SK-N-SH treated with all-trans-retinoic acid at 6 μM for 48 hours (cell line): ENCODE measurements around the gene TFAP2A.

Experiments
- ATAC-seq: fragments of 200-7000 bp; cut with Tn5 transposase; 3 replicates; pipeline ENCODE4 v1.9.1; 2020; ENCODE audit warnings: mild to moderate bottlenecking, moderate library complexity
- ARNTL ChIP-seq: fragments of 450-650 bp; formaldehyde crosslinking; IDR thresholded peaks from 2 replicates; pipeline ENCODE4 v1.5.0; 2020; ENCODE audit warnings: low read depth, mild to moderate bottlenecking, moderate library complexity, borderline replicate concordance
- BACH2 ChIP-seq: fragments of 250-450 bp; sonication (Bioruptor Pico); IDR thresholded peaks from 2 replicates; pipeline ENCODE4 v1.9.0; 2021; ENCODE audit warnings: mild to moderate bottlenecking, borderline replicate concordance
- CREB5 ChIP-seq: fragments of 250-450 bp; sonication (Bioruptor Pico); IDR thresholded peaks from 2 replicates; pipeline ENCODE4 v1.5.1; 2020; ENCODE audit warnings: low read depth, mild to moderate bottlenecking, moderate library complexity
- CSDC2 ChIP-seq: fragments of 250-450 bp; sonication (Bioruptor Pico); IDR thresholded peaks from 2 replicates; pipeline ENCODE4 v1.5.0; 2020; ENCODE audit warnings: mild to moderate bottlenecking, moderate library complexity
- CSRNP3 ChIP-seq: fragments of 250-450 bp; sonication (Bioruptor Pico); IDR thresholded peaks from 2 replicates; pipeline ENCODE4 v1.5.1; 2021; ENCODE audit warnings: mild to moderate bottlenecking, moderate library complexity
- ESRRG ChIP-seq: fragments of 250-450 bp; sonication (Bioruptor Pico); IDR thresholded peaks from 2 replicates; pipeline ENCODE4 v1.6.1; 2021; ENCODE audit warnings: mild to moderate bottlenecking
- GLIS3 ChIP-seq: fragments of 250-450 bp; sonication (Bioruptor Pico); IDR thresholded peaks from 2 replicates; pipeline ENCODE4 v1.5.0; 2020; ENCODE audit warnings: mild to moderate bottlenecking, moderate library complexity
- ISL1 ChIP-seq: fragments of 250-450 bp; sonication (Bioruptor Pico); IDR thresholded peaks from 2 replicates; pipeline ENCODE4 v2.1.2; 2022; ENCODE audit warnings: mild to moderate bottlenecking, moderate library complexity
- OSR1 ChIP-seq: fragments of 250-450 bp; sonication (Bioruptor Pico); IDR thresholded peaks from 2 replicates; pipeline ENCODE4 v1.8.0; 2022; ENCODE audit warnings: moderate library complexity, mild to moderate bottlenecking, inconsistent platforms
- PATZ1 ChIP-seq: fragments of 250-450 bp; sonication (Bioruptor Pico); IDR thresholded peaks from 2 replicates; pipeline ENCODE4 v1.8.0; 2020; ENCODE audit warnings: mild to moderate bottlenecking, moderate library complexity, borderline replicate concordance
- POU6F1 ChIP-seq: fragments of 250-450 bp; sonication (Bioruptor Pico); IDR thresholded peaks from 2 replicates; pipeline ENCODE4 v1.8.0; 2021; ENCODE audit warnings: low read depth, mild to moderate bottlenecking, moderate library complexity, borderline replicate concordance
- PPARA ChIP-seq: fragments of 250-450 bp; sonication (Bioruptor Pico); IDR thresholded peaks from 2 replicates; pipeline ENCODE4 v1.5.0; 2020; ENCODE audit warnings: mild to moderate bottlenecking, borderline replicate concordance
- RARB ChIP-seq: fragments of 250-450 bp; sonication (Bioruptor Pico); IDR thresholded peaks from 2 replicates; pipeline ENCODE4 v1.8.0; 2021; ENCODE audit warnings: mild to moderate bottlenecking, moderate library complexity
- SNAI2 ChIP-seq: fragments of 250-450 bp; sonication (Bioruptor Pico); IDR thresholded peaks from 2 replicates; pipeline ENCODE4 v1.5.0; 2020; ENCODE audit warnings: mild to moderate bottlenecking, moderate library complexity
- TCF4 ChIP-seq: fragments of 250-450 bp; sonication (Bioruptor Pico); IDR thresholded peaks from 2 replicates; pipeline ENCODE4 v1.8.0; 2021; ENCODE audit warnings: mild to moderate bottlenecking, moderate library complexity, borderline replicate concordance
- TOX ChIP-seq: fragments of 250-450 bp; sonication (Bioruptor Pico); IDR thresholded peaks from 2 replicates; pipeline ENCODE4 v1.8.0; 2021; ENCODE audit warnings: mild to moderate bottlenecking, moderate library complexity, borderline replicate concordance
- TSHZ2 ChIP-seq: fragments of 250-450 bp; sonication (Bioruptor Pico); IDR thresholded peaks from 2 replicates; pipeline ENCODE4 v1.5.0; 2020; ENCODE audit warnings: mild to moderate bottlenecking, moderate library complexity
- ZC3H10 ChIP-seq: fragments of 250-450 bp; sonication (Bioruptor Pico); IDR thresholded peaks from 2 replicates; pipeline ENCODE4 v1.5.1; 2021; ENCODE audit warnings: mild to moderate bottlenecking, moderate library complexity
- ZFP3 ChIP-seq: fragments of 250-450 bp; sonication (Bioruptor Pico); IDR thresholded peaks from 2 replicates; pipeline ENCODE4 v1.5.0; 2020; ENCODE audit warnings: mild to moderate bottlenecking, moderate library complexity
- ZFP30 ChIP-seq: fragments of 450-650 bp; formaldehyde crosslinking; IDR thresholded peaks from 2 replicates; pipeline ENCODE4 v1.5.0; 2022; ENCODE audit warnings: mild to moderate bottlenecking, moderate library complexity
- ZNF70 ChIP-seq: fragments of 450-650 bp; formaldehyde crosslinking; IDR thresholded peaks from 2 replicates; pipeline ENCODE4 v1.5.0; 2020; ENCODE audit warnings: mild to moderate bottlenecking, moderate library complexity
- ZNF8 ChIP-seq: fragments of 450-650 bp; formaldehyde crosslinking; IDR thresholded peaks from 2 replicates; pipeline ENCODE4 v1.5.0; 2020; ENCODE audit warnings: mild to moderate bottlenecking, moderate library complexity

Gene TFAP2A

GRCh38 chr6:10355115-10355702 is 59.7 kb downstream of the TFAP2A start (continued):
- TF ChIP-seq TSHZ2 (CRISPR knock-in tag): no peak

- ATAC-seq: no peak
- TF ChIP-seq TCF4 (CRISPR knock-in tag) (no peak), ESRRG (CRISPR knock-in tag) (no peak), TOX (CRISPR knock-in tag) (no peak), PPARA (no peak), OSR1 (CRISPR knock-in tag) (no peak)
- TF ChIP-seq, all 23 proteins: peak for 0
Measured at GRCh38 chr6:10351791-10352190, 63.1 kb downstream of the TFAP2A start.

- no peak for ATAC-seq
- no peak for TF ChIP-seq ZC3H10 (CRISPR knock-in tag)
- TF ChIP-seq SNAI2 (CRISPR knock-in tag): no peak
- no peak for TF ChIP-seq TSHZ2 (CRISPR knock-in tag)
- TF ChIP-seq CSRNP3 (CRISPR knock-in tag): no peak
- TF ChIP-seq GLIS3: no peak
- no peak for TF ChIP-seq RARB (CRISPR knock-in tag)
- TF ChIP-seq ZFP3 (CRISPR knock-in tag): no peak
- no peak for TF ChIP-seq ISL1
- no peak for TF ChIP-seq ZFP30 (CRISPR knock-in tag)
- TF ChIP-seq OSR1 (CRISPR knock-in tag): no peak
- no peak for TF ChIP-seq CSDC2 (CRISPR knock-in tag)
- no peak for TF ChIP-seq ZNF70
- no peak for TF ChIP-seq ZNF8 (CRISPR knock-in tag)
- TF ChIP-seq ARNTL (CRISPR knock-in tag): no peak
- TF ChIP-seq CREB5 (CRISPR knock-in tag): no peak
- no peak for TF ChIP-seq ESRRG (CRISPR knock-in tag)
- TF ChIP-seq PATZ1: no peak
- TF ChIP-seq POU6F1 (CRISPR knock-in tag): no peak
- no peak for TF ChIP-seq BACH2 (CRISPR knock-in tag)
- TF ChIP-seq, all 23 proteins: peak for 0
Measured at GRCh38 chr6:10350720-10351119, 64.2 kb downstream of the TFAP2A start.
